Measurements from ENCODE around the gene ZNF431.

ZNF431 gene

DNA sequence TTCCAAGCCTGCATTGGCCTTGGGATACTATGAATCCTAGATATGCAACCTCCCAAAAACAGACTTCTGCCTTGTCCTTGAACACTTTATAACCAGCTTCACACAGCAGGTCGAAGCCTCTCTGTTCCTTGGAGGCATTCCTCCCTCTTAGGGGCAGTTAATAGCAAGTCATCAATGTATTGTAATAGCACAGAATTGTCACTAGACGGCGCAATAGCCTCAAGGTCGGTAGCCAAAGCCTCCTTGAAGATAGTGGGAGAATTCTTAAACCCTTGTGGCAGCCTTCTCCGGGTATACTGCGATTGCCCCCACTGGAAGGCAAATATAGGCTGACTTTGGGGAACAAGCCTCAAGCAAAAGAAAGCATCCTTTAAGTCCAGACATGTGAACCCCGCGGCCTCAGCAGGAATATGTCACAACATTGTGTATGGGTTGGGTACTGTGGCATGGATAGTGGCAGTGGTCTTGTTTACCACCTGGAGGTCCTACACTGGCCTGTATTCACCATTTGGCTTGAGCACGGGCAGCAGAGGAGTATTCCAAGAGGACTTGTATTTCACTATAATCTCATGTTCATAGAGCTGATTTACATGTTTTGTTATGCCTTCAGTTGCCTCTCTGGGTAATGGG lies 61.1 kb downstream of the ZNF431 start:
- no peak for TF ChIP-seq GATA2 (IDR thresholded peaks at IDR 0.05; ENCODE audit: low read depth, low read length)
- no peak for TF ChIP-seq GATA3 (IDR thresholded peaks at IDR 0.05; ENCODE audit: low read depth, low read length)

DNA sequence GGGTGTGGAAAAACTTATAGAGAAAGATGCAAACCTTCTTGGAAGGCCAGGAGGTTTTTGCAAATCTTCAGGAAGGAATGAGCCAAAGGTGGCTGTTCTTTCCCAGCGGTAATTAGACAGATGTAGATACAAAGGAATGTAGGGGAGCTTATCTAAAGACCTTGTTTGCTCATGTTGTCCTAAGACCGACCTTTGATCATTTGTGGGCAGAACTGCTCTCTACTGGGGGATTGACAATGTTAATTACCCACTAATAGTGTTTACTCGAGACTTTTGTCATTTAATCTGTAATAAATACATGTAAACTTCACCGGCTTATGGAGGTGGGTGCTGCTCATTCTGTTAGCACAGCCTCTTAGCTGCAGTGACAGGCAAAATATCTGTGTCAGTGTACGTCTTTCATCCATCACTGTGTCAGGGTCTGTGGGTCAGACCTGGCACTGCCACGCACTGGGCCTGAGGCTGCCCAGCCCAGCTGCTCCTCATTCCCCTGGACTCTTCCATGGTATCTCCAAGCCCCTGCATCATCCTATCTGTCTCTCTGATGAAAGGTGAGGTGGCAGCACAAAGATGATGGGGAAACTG lies 68.3 kb downstream of the ZNF431 start:
- TF ChIP-seq GATA2 (IDR thresholded peaks at IDR 0.05; ENCODE audit: low read depth, low read length) (no peak), GATA3 (IDR thresholded peaks at IDR 0.05; ENCODE audit: low read depth, low read length) (no peak)

DNA sequence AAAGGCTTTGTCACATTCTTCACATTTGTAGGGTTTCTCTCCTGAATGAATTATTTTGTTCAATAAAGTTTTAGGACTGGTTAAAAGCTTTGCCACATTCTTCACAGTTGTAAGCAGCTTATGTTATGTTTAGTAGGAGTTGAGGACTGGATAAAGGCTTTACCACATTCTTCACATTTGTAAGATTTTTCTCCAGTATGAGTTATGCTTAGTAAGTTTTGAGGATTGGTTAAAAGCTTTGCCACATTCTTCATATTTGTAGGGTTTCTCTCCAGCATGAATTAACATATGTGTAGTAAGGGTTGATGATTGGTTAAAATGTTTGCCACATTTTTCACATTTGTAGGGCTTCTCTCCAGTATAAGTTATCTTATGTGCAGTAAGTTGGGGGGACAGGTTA lies 79.9 kb downstream of the ZNF431 start:
- no peak for TF ChIP-seq GATA2 (IDR thresholded peaks at IDR 0.05; ENCODE audit: low read depth, low read length)
- TF ChIP-seq GATA3 (IDR thresholded peaks at IDR 0.05; ENCODE audit: low read depth, low read length): no peak

DNA sequence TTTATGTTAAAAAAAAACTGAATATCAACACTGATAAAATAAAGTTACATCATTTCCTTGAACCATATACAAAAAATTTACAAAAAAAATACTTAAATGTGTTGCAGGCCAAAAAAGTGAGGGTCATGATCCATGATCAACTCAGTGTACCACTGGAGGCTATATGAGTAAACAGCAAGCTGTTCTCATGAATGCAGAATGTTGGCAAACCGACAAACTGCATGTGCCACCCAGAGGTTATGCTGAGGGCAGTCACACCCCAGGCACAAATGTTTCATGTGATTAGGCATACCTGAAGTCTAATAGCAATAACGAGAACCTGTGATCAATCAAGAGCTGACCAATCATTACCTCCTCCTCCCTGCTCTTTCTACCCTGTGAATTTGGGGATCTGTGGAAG lies 91.9 kb downstream of the ZNF431 start:
- no peak for TF ChIP-seq GATA2 (IDR thresholded peaks at IDR 0.05; ENCODE audit: low read depth, low read length)
- no peak for TF ChIP-seq GATA3 (IDR thresholded peaks at IDR 0.05; ENCODE audit: low read depth, low read length)

DNA sequence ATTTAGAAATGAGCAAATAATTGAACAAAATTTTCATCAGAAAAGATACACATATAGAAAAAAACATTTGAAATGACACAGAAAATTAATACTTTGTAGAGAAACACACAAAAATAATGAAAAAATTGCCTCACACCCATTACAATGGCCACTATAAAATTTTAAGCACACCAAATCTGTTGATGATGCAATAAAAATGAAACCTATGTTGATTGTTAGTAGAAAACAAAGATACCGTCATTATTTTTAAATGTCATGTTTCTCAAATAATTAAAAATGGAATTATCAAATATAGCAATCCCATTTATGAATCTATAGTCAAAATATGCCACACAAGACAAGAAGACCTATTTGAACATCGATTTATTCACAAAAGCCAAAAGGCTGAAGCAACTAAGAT lies 96.8 kb downstream of the ZNF431 start:
- no peak for TF ChIP-seq GATA3 (IDR thresholded peaks at IDR 0.05; ENCODE audit: low read depth, low read length)

Measured in SH-SY5Y (cell line).